Karpas-422 (cell line): ENCODE data around the gene CHI3L2. TPM values are rescaled to one million over a fixed set of nuclear protein-coding genes. Genes with fewer than 3 reads are reported as not detected.

Source experiments
- small RNA-seq: library from RNA; depleted of rRNA; stranded (forward); fragments of <200 nt; gene quantifications from one replicate; pipeline ENCODE3, GENCODE V24; 2014
- total RNA-seq: library from RNA; depleted of rRNA; stranded (reverse); fragments of >200 nt; shearing (Covaris generic); gene quantifications from 2 replicates; pipeline ENCODE4 v1.2.3, GENCODE V29; 2014; ENCODE audit warnings: low replicate concordance; rRNA removed

Gene CHI3L2
- total RNA-seq, 1 experiment from 2014 or later = not detected

Small RNA genes within 50 kb of the gene (small RNA-seq; reads per million reads assigned to genes)
- not detected for gene AL355816.1

Other genes with a start within 250 kb of the CHI3L2 start
- 142 and 268 TPM in 2 replicates for gene DRAM2, start 87.6 kb upstream of the CHI3L2 start, total RNA-seq
- gene CEPT1, start 87.5 kb upstream of the CHI3L2 start, total RNA-seq = 60.5 and 136 TPM in 2 replicates
- gene DENND2D, start 27.1 kb upstream of the CHI3L2 start, total RNA-seq = 80.2 and 90.9 TPM in 2 replicates
- gene CHIA, start 63.1 kb downstream of the CHI3L2 start, total RNA-seq = not detected in 2 replicates
- 0.90 and 1.3 TPM in 2 replicates for gene OVGP1, start 200.0 kb downstream of the CHI3L2 start, total RNA-seq
- gene WDR77, start 221.5 kb downstream of the CHI3L2 start, total RNA-seq = 58.0 and 59.7 TPM in 2 replicates
- gene ATP5PB, start 221.8 kb downstream of the CHI3L2 start, total RNA-seq = 362 and 590 TPM in 2 replicates
- gene C1orf162, start 246.3 kb downstream of the CHI3L2 start, total RNA-seq = 0.29 and 0.48 TPM in 2 replicates